ENCODE results near the gene ONECUT3. TPM values are rescaled to one million over a fixed set of nuclear protein-coding genes. Genes with fewer than 3 reads are reported as not detected.

The ONECUT3 gene
- total RNA-seq, 1 experiment from 2014 or later = not detected

- Histone ChIP-seq H3K79me2 (ENCODE audit: low read depth) (no peaks in the 10 kb centered on the region), H3K4me1 (replicated peaks; ENCODE audit: insufficient read depth) (no peaks in the 10 kb centered on the region), H3K9me2 (ENCODE audit: insufficient read depth) (no peaks in the 10 kb centered on the region), H3K9me3 (ENCODE audit: insufficient read depth, low read depth) (no peaks in the 10 kb centered on the region), H3K27ac (no peak overlapping the region), H4K20me1 (ENCODE audit: insufficient read depth) (no peaks in the 10 kb centered on the region), H3K4me3 (no peak overlapping the region), H2AFZ (no peak overlapping the region), H3K36me3 (ENCODE audit: low read depth) (no peaks in the 10 kb centered on the region), H3K27me3 (ENCODE audit: insufficient read depth, low read depth) (peaks cover 4% of the 10 kb centered on the region), H3F3A (ENCODE audit: insufficient read depth, low read depth) (no peaks in the 10 kb centered on the region; the same call in 1 of the 2 replicates), H3K4me2 (no peak overlapping the region)
- TF ChIP-seq CTCF (conservative IDR thresholded peaks at IDR 0.05) = no peak
- TF ChIP-seq EZH2 (IDR thresholded peaks at IDR 0.05; ENCODE audit: low read depth) = no peak
- no TSS peak for BruUV-seq (replicated peaks)
- intact Hi-C loops (cut with micrococcal nuclease; ENCODE audit: unreplicated experiment) = no loop called here
- no peak for DNase-seq
- CTCF ChIA-PET = no interaction called here
- POLR2A ChIA-PET (ENCODE audit: unreplicated experiment) = no interaction called here
These were observed 46.1 kb upstream of the ONECUT3 start for GRCh38 chr19:1707240-1707639.

GRCh38 chr19:1713170-1713569, 40.1 kb upstream of the ONECUT3 start:
- H4K20me1 ChIP-seq (ENCODE audit: insufficient read depth) = no peaks in the 10 kb centered on the region
- no peak overlapping the region for H3K4me3 ChIP-seq
- no peaks in the 10 kb centered on the region for H3K9me2 ChIP-seq (ENCODE audit: insufficient read depth)
- ChIA-PET CTCF (no interaction called here), POLR2A (ENCODE audit: unreplicated experiment) (no interaction called here)
- no peak overlapping the region for H3K27ac ChIP-seq
- no peaks in the 10 kb centered on the region for H3K4me1 ChIP-seq (replicated peaks; ENCODE audit: insufficient read depth)
- no peaks in the 10 kb centered on the region for H3K79me2 ChIP-seq (ENCODE audit: low read depth)
- BruUV-seq (replicated peaks) = no TSS peak
- peaks cover 13% of the 10 kb centered on the region; the same call in 1 of the 2 replicates for H3K27me3 ChIP-seq (ENCODE audit: insufficient read depth, low read depth)
- TF ChIP-seq CTCF (conservative IDR thresholded peaks at IDR 0.05) (no peak), EZH2 (IDR thresholded peaks at IDR 0.05; ENCODE audit: low read depth) (no peak)
- no peaks in the 10 kb centered on the region for H3K36me3 ChIP-seq (ENCODE audit: low read depth)
- no peaks in the 10 kb centered on the region; the same call in 1 of the 2 replicates for H3F3A ChIP-seq (ENCODE audit: insufficient read depth, low read depth)
- no peaks in the 10 kb centered on the region for H3K9me3 ChIP-seq (ENCODE audit: insufficient read depth, low read depth)
- intact Hi-C loops (cut with micrococcal nuclease; ENCODE audit: unreplicated experiment) = no loop called here
- H2AFZ ChIP-seq = no peak overlapping the region
- no peak overlapping the region for H3K4me2 ChIP-seq
- DNase-seq = no peak

GRCh38 chr19:1715540-1715939, 37.8 kb upstream of the ONECUT3 start:
- H3K4me3 ChIP-seq = no peak overlapping the region
- CTCF ChIA-PET = no interaction called here
- no peaks in the 10 kb centered on the region for H4K20me1 ChIP-seq (ENCODE audit: insufficient read depth)
- H2AFZ ChIP-seq = no peak overlapping the region
- no peaks in the 10 kb centered on the region for H3F3A ChIP-seq (ENCODE audit: insufficient read depth, low read depth)
- no peak overlapping the region for H3K27ac ChIP-seq
- POLR2A ChIA-PET (ENCODE audit: unreplicated experiment) = no interaction called here
- H3K9me3 ChIP-seq (ENCODE audit: insufficient read depth, low read depth) = no peaks in the 10 kb centered on the region
- intact Hi-C loops (cut with micrococcal nuclease; ENCODE audit: unreplicated experiment) = no loop called here
- H3K4me2 ChIP-seq = no peak overlapping the region
- DNase-seq = no peak
- H3K27me3 ChIP-seq (ENCODE audit: insufficient read depth, low read depth) = peaks cover 22% of the 10 kb centered on the region
- H3K36me3 ChIP-seq (ENCODE audit: low read depth) = no peaks in the 10 kb centered on the region
- H3K4me1 ChIP-seq (replicated peaks; ENCODE audit: insufficient read depth) = no peaks in the 10 kb centered on the region
- H3K79me2 ChIP-seq (ENCODE audit: low read depth) = no peaks in the 10 kb centered on the region
- no TSS peak for BruUV-seq (replicated peaks)
- H3K9me2 ChIP-seq (ENCODE audit: insufficient read depth) = no peaks in the 10 kb centered on the region
- TF ChIP-seq EZH2 (IDR thresholded peaks at IDR 0.05; ENCODE audit: low read depth) (no peak), CTCF (conservative IDR thresholded peaks at IDR 0.05) (no peak)

Data from PC-9 (cell line).